Measurements from ENCODE around the gene SUMF1.
"Not testable (repeated sequence)": the region's sequence is repeated elsewhere in the genome, so short reads cannot be mapped to it uniquely, and the experiment has no call there.

The SUMF1 gene

DNA sequence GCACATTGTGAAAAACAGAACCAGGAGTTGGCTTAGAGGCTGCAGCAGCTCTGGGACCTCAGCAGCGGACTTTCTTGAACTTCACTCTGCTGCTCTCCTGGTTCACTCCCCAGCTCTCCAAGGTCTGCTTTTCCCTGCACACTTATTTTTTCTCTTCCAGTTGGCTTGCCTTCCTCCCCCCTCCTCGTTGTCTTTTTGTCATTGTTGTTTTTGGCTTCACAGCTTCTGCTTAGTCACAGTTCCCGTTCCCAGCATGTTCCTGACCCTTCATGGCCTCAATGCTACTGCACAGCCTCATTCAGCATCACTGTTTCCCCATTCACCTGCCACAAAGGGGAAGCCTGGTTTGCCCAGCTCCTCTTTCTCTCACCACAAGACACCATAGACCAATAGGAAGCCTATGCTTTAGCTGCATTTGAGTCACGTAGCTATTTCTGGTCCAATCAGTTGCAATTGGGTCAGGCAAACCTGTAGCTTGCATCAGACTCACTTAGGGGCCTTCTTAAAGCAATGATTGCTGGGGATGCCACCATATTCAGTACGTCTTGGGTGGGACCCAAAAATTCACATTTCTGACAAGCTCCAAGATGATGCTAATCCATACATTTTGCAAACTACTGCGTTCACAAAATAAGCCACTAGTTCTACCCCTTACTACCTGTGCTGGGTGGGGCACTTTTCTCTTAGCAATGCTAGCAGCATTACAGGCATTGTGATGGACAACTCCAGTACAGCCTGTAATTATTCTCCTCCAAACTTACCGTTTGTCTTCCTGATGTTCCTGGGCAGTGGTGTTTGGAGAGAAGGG lies 7.8 kb upstream of the SUMF1 start:
- no peaks in the 10 kb centered on the region for H3K9me3 ChIP-seq (ENCODE audit: insufficient read depth, low read depth, low read length)
- no peak overlapping the region for H3K9ac ChIP-seq (ENCODE audit: low read depth, low read length)
- no peak overlapping the region for H3K4me3 ChIP-seq (ENCODE audit: low read length)
- no peak overlapping the region for H3K27ac ChIP-seq (ENCODE audit: low read depth, low read length)
- peaks cover 3% of the 10 kb centered on the region; the same call in 1 of the 2 replicates for H3K4me1 ChIP-seq (ENCODE audit: insufficient read depth, low read length)
- H3K27me3 ChIP-seq (ENCODE audit: insufficient read depth, low read length), result peaks cover 2% of the 10 kb centered on the region; the same call in 1 of the 2 replicates
- H3K36me3 ChIP-seq (ENCODE audit: insufficient read depth, low read length), result no peaks in the 10 kb centered on the region
- WGBS, result 79% methylated on average over 7 of the region's 7 CpGs

DNA sequence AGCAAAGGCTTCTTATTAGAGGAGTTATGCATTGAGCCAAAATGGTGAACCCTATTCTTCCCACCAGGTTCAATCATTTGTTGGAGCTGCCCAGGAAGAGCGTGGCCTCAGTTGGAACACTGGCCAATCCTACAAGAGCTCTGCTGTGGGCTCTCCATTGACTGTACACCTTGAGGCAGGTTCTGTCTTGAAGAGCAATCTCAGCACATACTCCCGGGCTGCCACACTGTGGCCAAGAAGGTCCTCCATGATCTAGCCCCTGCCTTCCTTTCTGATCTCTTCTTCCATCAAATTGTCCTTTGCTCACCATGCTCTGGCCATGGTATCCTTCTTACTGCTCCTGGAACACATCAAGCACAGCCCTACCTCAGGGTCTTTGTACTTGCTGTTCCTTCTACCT lies 5.7 kb upstream of the SUMF1 start:
- H3K4me3 ChIP-seq (ENCODE audit: low read length), result no peak overlapping the region
- H3K27ac ChIP-seq (ENCODE audit: low read depth, low read length), result no peak overlapping the region
- no peaks in the 10 kb centered on the region for H3K9me3 ChIP-seq (ENCODE audit: insufficient read depth, low read depth, low read length)
- peaks cover 2% of the 10 kb centered on the region; the same call in 1 of the 2 replicates for H3K27me3 ChIP-seq (ENCODE audit: insufficient read depth, low read length)
- H3K4me1 ChIP-seq (ENCODE audit: insufficient read depth, low read length), result peaks cover 3% of the 10 kb centered on the region; the same call in 1 of the 2 replicates
- no peaks in the 10 kb centered on the region for H3K36me3 ChIP-seq (ENCODE audit: insufficient read depth, low read length)
- no peak overlapping the region for H3K9ac ChIP-seq (ENCODE audit: low read depth, low read length)
- WGBS, result 89% methylated on average over 2 of the region's 2 CpGs

DNA sequence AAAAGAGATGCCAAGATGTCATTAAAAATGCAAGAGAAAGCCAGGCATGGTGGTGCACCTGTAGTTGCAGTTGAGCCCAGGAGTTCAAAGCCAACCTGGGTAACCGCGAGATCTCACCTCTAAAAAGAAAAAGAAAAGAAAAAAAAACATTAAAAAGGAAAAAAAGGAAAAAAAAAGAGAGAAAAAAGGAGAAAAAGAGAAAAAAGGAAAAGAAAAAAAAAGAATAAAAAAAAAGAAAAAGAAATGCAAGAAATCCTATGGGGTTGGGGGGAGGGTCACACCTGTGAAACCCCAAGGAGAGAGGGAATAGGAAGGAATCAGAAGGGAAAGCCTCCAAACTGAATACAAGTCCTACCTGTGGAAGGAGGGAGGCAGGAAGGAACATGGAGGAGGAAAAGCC lies 5.2 kb upstream of the SUMF1 start:
- no peak overlapping the region for H3K4me3 ChIP-seq (ENCODE audit: low read length)
- H3K36me3 ChIP-seq (ENCODE audit: insufficient read depth, low read length), result no peaks in the 10 kb centered on the region
- peaks cover 2% of the 10 kb centered on the region; the same call in 1 of the 2 replicates for H3K27me3 ChIP-seq (ENCODE audit: insufficient read depth, low read length)
- no peak overlapping the region for H3K27ac ChIP-seq (ENCODE audit: low read depth, low read length)
- no peak overlapping the region for H3K9ac ChIP-seq (ENCODE audit: low read depth, low read length)
- no peaks in the 10 kb centered on the region for H3K9me3 ChIP-seq (ENCODE audit: insufficient read depth, low read depth, low read length)
- WGBS, result no CpG with 5 or more reads among the region's 2 CpGs
- H3K4me1 ChIP-seq (ENCODE audit: insufficient read depth, low read length), result peaks cover 3% of the 10 kb centered on the region; the same call in 1 of the 2 replicates

DNA sequence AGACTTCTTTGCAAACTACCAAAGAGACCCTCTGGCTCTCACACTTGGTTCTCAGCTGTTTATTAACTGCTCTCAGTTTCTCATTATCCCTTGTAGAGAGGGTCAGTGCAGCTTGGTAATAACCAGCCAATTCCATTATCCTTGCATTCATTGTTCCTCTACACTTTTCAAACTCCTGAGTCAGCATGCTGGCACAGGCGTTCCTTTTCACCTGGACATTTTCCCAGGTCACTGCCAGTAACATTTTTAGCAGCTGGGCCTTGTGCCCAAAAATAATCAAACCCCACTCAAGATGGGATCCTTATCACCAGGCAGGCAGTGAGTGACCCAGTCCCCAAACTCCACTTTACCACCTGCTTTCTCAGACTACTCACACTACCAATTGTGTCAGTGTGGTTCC lies 4.8 kb upstream of the SUMF1 start:
- 80% methylated on average over 1 of the region's 1 CpG for WGBS
- Histone ChIP-seq H3K27ac (ENCODE audit: low read depth, low read length) (no peak overlapping the region), H3K4me1 (ENCODE audit: insufficient read depth, low read length) (peaks cover 3% of the 10 kb centered on the region; the same call in 1 of the 2 replicates)

DNA sequence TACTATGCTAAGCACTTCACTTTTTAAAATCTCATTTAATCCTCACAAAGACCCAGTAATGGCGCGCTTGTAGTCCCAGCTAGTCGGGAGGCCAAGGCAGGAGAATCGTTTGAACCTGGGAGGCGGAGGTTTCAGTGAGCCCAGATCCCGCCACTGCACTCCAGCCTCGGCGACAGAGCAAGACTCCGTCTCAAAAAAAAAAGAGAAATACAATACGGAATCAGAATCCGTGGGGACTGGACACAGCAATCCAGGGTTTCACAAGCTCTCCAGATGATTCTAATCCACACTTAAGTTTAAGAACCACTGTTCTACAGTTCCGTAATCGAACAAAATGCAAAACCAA lies 426 bp upstream of the SUMF1 start:
- WGBS, result 82% methylated on average over 13 of the region's 13 CpGs
- no peaks in the 10 kb centered on the region for H3K9me3 ChIP-seq (ENCODE audit: insufficient read depth, low read depth, low read length)
- H3K27ac ChIP-seq (ENCODE audit: low read depth, low read length), result no peak overlapping the region; the same call in none of the 2 replicates
- H3K4me3 ChIP-seq (ENCODE audit: low read length), result peak overlapping the region; percentile 83
- peak overlapping the region; percentile 89 for H3K9ac ChIP-seq (ENCODE audit: low read depth, low read length)
- H3K27me3 ChIP-seq (ENCODE audit: insufficient read depth, low read length), result no peaks in the 10 kb centered on the region
- no peaks in the 10 kb centered on the region for H3K4me1 ChIP-seq (ENCODE audit: insufficient read depth, low read length)
- no peaks in the 10 kb centered on the region for H3K36me3 ChIP-seq (ENCODE audit: insufficient read depth, low read length)

More for the DNA sequence above, 4.8 kb upstream of the SUMF1 start:
- no peaks in the 10 kb centered on the region for H3K9me3 ChIP-seq (ENCODE audit: insufficient read depth, low read depth, low read length)
- peaks cover 2% of the 10 kb centered on the region; the same call in 1 of the 2 replicates for H3K27me3 ChIP-seq (ENCODE audit: insufficient read depth, low read length)
- no peaks in the 10 kb centered on the region for H3K36me3 ChIP-seq (ENCODE audit: insufficient read depth, low read length)
- H3K9ac ChIP-seq (ENCODE audit: low read depth, low read length), result no peak overlapping the region
- no peak overlapping the region for H3K4me3 ChIP-seq (ENCODE audit: low read length)

DNA sequence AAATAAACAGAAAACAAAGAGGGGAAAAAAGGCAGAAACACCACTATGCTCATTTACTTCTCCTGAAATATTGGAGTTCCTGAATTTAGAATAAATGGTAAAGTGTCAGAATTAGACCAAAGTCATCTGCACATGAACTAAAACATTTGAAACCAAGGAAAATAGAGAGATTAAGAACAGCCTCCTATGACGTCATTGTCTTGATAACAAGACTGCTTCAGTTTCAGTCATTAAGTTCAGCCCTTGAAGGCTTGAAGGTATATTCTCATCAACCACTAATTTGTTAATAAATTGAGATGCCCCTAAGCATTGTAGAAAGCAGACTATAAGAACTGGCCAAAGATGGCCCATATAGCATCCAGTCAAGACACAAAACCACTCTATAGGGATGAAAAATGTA lies 2.5 kb downstream of the SUMF1 start:
- H3K9ac ChIP-seq (ENCODE audit: low read depth, low read length), result no peak overlapping the region
- no peaks in the 10 kb centered on the region for H3K9me3 ChIP-seq (ENCODE audit: insufficient read depth, low read depth, low read length)
- no peaks in the 10 kb centered on the region for H3K36me3 ChIP-seq (ENCODE audit: insufficient read depth, low read length)
- 100% methylated on average over 1 of the region's 1 CpG for whole genome bisulfite sequencing
- no peak overlapping the region for H3K27ac ChIP-seq (ENCODE audit: low read depth, low read length)
- H3K4me3 ChIP-seq (ENCODE audit: low read length), result no peak overlapping the region
- no peaks in the 10 kb centered on the region for H3K4me1 ChIP-seq (ENCODE audit: insufficient read depth, low read length)
- H3K27me3 ChIP-seq (ENCODE audit: insufficient read depth, low read length), result no peaks in the 10 kb centered on the region

DNA sequence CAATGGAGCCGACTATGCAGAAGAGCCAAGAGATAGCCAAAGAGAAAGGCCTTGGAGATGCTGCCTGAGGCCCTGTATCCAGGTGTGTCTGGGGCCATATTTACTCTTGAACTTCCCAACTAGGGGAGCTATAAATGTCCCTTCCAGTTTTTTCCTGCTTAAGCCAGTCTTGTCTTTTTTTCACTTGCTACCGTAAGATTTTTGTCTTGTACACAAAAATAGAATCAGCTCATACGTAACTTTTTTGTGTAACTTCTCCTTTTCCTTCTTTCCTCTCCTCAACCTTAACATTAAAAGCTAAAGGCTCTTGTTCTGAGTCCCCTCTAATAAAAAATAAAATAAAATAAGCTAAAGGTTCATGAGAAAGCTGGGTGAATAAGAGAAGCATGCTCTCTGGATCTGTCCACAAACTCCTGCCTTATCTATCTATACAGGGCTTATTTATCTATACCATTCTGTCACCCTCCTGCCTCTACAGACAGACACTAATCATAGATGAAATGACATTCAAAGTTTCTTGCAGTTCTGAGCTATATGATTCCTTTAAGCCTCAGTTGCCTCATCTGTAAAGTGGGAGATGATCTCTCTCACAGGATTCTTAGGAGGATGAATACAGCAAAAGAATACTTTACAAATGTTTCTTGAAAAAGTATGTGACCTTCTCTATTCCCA lies 4.6 kb downstream of the SUMF1 start:
- Histone ChIP-seq H3K4me3 (ENCODE audit: low read length) (no peak overlapping the region), H3K27ac (ENCODE audit: low read depth, low read length) (no peak overlapping the region), H3K9ac (ENCODE audit: low read depth, low read length) (no peak overlapping the region), H3K4me1 (ENCODE audit: insufficient read depth, low read length) (no peaks in the 10 kb centered on the region), H3K27me3 (ENCODE audit: insufficient read depth, low read length) (no peaks in the 10 kb centered on the region), H3K36me3 (ENCODE audit: insufficient read depth, low read length) (no peaks in the 10 kb centered on the region), H3K9me3 (ENCODE audit: insufficient read depth, low read depth, low read length) (no peaks in the 10 kb centered on the region)
- 90% methylated on average over 3 of the region's 3 CpGs for WGBS

DNA sequence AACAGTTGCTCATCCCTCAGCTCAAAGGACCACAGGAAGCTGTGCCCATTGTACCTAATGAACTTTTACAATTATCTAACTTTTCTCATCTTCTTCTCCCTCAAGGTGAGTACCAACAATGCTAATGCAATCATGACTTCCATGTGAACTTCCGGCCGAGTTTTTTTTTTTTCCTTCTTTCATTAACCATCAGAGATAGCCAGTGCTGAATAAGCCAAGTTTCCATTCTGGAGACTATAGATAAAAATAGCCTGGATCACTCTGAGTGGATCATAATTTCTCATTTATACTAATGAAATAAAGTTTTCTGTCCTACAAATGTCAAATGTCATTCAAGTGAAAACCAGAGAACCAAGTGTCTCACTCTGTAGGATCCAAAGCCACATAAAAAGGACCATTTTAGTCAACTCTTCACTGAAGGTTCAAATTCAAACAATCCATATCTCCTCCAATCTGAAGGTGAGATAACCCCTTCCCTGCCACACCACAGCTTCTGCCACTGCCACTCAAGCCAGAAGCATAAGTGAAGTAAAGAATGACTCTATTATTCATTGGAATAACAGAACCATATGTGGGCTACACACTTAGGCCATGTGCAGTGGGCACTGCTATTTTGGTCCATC lies 5.5 kb downstream of the SUMF1 start:
- Histone ChIP-seq H3K4me1 (ENCODE audit: insufficient read depth, low read length) (no peaks in the 10 kb centered on the region), H3K4me3 (ENCODE audit: low read length) (no peak overlapping the region), H3K27me3 (ENCODE audit: insufficient read depth, low read length) (no peaks in the 10 kb centered on the region), H3K36me3 (ENCODE audit: insufficient read depth, low read length) (no peaks in the 10 kb centered on the region), H3K27ac (ENCODE audit: low read depth, low read length) (no peak overlapping the region), H3K9me3 (ENCODE audit: insufficient read depth, low read depth, low read length) (no peaks in the 10 kb centered on the region), H3K9ac (ENCODE audit: low read depth, low read length) (no peak overlapping the region)
- WGBS, result 83% methylated on average over 2 of the region's 2 CpGs

DNA sequence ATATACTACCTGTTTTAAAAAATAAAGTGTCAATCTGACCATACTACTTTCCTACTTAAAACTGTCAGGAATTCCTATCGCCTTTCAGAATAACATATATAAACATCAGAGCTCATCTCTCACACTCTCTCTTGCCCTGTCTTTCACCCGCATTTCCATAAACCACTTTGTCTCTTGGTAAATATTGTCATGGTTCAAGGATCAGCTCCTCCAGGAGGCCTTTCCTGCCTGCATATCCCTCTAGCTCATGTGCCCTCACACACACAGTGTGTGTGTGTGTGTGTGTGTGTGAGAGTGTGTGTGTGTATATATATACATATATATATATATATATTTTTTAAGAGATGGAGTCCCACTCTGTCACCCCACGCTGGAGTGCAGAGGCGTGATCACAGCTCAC lies 6.7 kb downstream of the SUMF1 start:
- Histone ChIP-seq H3K9ac (ENCODE audit: low read depth, low read length) (no peak overlapping the region), H3K4me3 (ENCODE audit: low read length) (no peak overlapping the region), H3K4me1 (ENCODE audit: insufficient read depth, low read length) (no peaks in the 10 kb centered on the region), H3K27me3 (ENCODE audit: insufficient read depth, low read length) (no peaks in the 10 kb centered on the region), H3K9me3 (ENCODE audit: insufficient read depth, low read depth, low read length) (no peaks in the 10 kb centered on the region), H3K36me3 (ENCODE audit: insufficient read depth, low read length) (no peaks in the 10 kb centered on the region), H3K27ac (ENCODE audit: low read depth, low read length) (no peak overlapping the region)
- 94% methylated on average over 4 of the region's 4 CpGs for WGBS

DNA sequence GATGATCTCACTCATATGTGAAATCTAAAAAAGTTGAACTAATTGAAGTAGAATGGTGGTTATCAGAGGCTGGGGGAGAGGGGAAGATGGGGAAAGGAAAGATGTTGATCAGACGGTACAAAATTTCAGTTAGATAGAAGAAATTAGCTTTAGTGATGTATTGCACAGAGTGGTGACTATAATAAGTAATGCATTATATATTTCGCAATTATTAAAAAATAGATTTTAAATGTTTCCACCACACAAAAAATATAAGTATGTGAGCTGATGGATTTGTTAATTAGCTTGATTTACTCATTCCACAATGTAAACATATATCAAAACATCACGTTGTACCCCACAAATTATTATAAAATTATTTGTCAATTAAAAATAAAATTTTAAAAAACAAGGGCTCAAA lies 8.1 kb downstream of the SUMF1 start:
- Histone ChIP-seq H3K4me3 (ENCODE audit: low read length) (no peak overlapping the region), H3K27me3 (ENCODE audit: insufficient read depth, low read length) (no peaks in the 10 kb centered on the region), H3K36me3 (ENCODE audit: insufficient read depth, low read length) (no peaks in the 10 kb centered on the region), H3K9me3 (ENCODE audit: insufficient read depth, low read depth, low read length) (no peaks in the 10 kb centered on the region), H3K9ac (ENCODE audit: low read depth, low read length) (no peak overlapping the region), H3K27ac (ENCODE audit: low read depth, low read length) (no peak overlapping the region), H3K4me1 (ENCODE audit: insufficient read depth, low read length) (no peaks in the 10 kb centered on the region)
- 86% methylated on average over 1 of the region's 3 CpGs for WGBS

DNA sequence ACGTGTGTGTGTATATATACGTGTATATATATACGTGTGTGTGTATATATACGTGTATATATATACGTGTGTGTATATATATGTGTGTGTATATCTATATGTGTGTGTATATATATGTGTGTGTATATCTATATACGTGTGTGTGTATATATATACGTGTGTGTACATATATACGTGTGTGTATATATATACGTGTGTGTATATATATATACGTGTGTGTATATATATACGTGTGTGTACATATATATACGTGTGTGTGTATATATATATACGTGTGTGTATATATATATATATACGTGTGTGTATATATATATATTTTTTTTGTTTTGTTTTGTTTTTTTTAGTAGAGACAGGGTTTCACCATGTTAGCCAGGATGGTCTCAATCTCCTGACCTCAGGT lies 10.3 kb downstream of the SUMF1 start:
- not testable (repeated sequence) for H3K27ac ChIP-seq (ENCODE audit: low read depth, low read length)
- 95% methylated on average over 13 of the region's 14 CpGs for WGBS

More for the DNA sequence above, 10.3 kb downstream of the SUMF1 start:
- not testable (repeated sequence) for H3K27me3 ChIP-seq (ENCODE audit: insufficient read depth, low read length); H3K9ac ChIP-seq (ENCODE audit: low read depth, low read length); H3K4me3 ChIP-seq (ENCODE audit: low read length); H3K4me1 ChIP-seq (ENCODE audit: insufficient read depth, low read length); H3K36me3 ChIP-seq (ENCODE audit: insufficient read depth, low read length); H3K9me3 ChIP-seq (ENCODE audit: insufficient read depth, low read depth, low read length)

Measured in HUES64 (cell line).